Measurements from ENCODE around the gene CADPS.

DNA sequence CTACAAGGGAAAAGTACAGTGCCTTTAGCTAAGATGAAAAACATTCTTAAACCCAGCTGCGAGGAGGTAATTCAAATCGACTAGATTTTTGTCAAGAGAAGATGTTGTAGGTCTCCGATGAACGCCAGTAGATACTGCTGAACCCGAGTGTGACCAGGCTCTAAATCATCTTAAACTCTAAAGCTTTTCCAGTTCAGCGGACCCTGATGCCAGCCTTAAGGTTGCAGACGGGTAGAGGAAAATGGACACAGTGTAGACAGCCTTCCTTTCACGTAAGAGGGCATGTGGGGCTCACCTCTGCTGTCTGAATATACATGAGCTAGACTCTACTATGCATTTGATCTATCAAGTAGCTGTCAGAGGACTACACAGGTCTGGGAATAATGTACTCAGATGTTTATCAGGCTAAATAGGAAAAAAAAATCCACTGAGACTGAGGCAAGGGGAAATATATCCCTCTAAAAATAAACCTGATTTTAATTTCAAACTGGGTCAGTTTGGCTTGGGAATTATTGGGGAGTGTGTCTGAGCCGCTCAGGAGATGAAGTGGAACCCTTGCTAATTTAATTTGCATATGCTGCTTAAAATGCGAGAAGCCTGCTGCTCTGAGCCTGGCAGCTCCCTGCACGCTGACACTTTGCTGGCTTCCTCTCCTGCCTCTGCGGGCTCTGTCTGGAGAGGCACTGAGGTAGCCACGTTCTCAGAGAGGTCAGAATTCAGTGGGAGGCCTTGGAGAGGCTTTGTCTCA lies 151.9 kb downstream of the CADPS start:
- TF ChIP-seq, protein P1, sequence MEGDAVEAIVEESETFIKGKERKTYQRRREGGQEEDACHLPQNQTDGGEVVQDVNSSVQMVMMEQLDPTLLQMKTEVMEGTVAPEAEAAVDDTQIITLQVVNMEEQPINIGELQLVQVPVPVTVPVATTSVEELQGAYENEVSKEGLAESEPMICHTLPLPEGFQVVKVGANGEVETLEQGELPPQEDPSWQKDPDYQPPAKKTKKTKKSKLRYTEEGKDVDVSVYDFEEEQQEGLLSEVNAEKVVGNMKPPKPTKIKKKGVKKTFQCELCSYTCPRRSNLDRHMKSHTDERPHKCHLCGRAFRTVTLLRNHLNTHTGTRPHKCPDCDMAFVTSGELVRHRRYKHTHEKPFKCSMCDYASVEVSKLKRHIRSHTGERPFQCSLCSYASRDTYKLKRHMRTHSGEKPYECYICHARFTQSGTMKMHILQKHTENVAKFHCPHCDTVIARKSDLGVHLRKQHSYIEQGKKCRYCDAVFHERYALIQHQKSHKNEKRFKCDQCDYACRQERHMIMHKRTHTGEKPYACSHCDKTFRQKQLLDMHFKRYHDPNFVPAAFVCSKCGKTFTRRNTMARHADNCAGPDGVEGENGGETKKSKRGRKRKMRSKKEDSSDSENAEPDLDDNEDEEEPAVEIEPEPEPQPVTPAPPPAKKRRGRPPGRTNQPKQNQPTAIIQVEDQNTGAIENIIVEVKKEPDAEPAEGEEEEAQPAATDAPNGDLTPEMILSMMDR (IDR thresholded peaks at IDR 0.05), result no peak
- TF ChIP-seq POLR2AphosphoS5 (IDR thresholded peaks at IDR 0.05), result no peak
- no peak for TF ChIP-seq POLR2A (IDR thresholded peaks at IDR 0.05; ENCODE audit: low read depth)
- TF ChIP-seq EP300 (IDR thresholded peaks at IDR 0.05), result no peak
